Stomach (tissue), 4 donors: Measurements from ENCODE around the gene RASGRP1.

Experiments used
- EP300 ChIP-seq: sonication (generic); formaldehyde crosslinking; IDR thresholded peaks from one replicate; pipeline ENCODE4 v1.6.1; 2017; ENCODE audit warnings: antibody characterized with exemption
- TF ChIP-seq, protein P1 (sequence below), 7 experiments: fragments of 450-650 bp in 4 of 7; fragments of 200-600 bp in 3 of 7; sonication (generic) in 3 of 7; IDR thresholded peaks; one replicate each; pipeline ENCODE4 v1.5.1; 2016 to 2019; ENCODE audit warnings: antibody characterized with exemption in 7 of 7, control low read depth in 2 of 7, mild to moderate bottlenecking in 1 of 7

DNA sequence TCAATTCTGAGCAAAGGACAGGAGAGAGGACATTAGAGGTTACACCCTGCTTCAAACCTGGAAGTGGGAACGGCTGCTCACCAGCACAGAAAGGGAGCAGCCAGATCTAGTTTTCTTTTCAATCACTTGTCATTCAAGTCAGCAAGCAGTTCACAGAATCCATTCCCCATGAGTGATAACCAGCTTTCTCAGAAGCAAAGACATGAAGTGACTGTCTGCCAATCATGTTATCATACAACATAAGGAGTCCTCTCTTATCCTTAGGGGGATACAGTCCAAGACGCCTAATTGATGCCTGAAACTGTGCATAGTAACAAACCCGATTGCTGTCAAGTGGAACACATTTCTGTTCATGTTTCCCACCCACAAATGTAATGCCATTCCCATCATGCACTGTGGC is 56.0 kb downstream of the RASGRP1 start:
- TF ChIP-seq EP300: no peak
- TF ChIP-seq, protein P1, sequence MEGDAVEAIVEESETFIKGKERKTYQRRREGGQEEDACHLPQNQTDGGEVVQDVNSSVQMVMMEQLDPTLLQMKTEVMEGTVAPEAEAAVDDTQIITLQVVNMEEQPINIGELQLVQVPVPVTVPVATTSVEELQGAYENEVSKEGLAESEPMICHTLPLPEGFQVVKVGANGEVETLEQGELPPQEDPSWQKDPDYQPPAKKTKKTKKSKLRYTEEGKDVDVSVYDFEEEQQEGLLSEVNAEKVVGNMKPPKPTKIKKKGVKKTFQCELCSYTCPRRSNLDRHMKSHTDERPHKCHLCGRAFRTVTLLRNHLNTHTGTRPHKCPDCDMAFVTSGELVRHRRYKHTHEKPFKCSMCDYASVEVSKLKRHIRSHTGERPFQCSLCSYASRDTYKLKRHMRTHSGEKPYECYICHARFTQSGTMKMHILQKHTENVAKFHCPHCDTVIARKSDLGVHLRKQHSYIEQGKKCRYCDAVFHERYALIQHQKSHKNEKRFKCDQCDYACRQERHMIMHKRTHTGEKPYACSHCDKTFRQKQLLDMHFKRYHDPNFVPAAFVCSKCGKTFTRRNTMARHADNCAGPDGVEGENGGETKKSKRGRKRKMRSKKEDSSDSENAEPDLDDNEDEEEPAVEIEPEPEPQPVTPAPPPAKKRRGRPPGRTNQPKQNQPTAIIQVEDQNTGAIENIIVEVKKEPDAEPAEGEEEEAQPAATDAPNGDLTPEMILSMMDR (IDR thresholded peaks at IDR 0.05): no peak
